ENCODE data around the gene CYB5RL. TPM values are rescaled to one million over a fixed set of nuclear protein-coding genes. Genes with fewer than 3 reads are reported as not detected.

Gene CYB5RL
- total and polyA plus RNA-seq, 2 of the 8 experiments (the other 6 are each of a cell fraction or from before 2014, with no cell fraction given): 13.2 to 14.1 TPM

- Histone ChIP-seq H2BK20ac (ENCODE audit: low read length) (no peak overlapping the region), H2BK5ac (ENCODE audit: low read depth, low read length) (no peak overlapping the region), H3K23ac (ENCODE audit: insufficient read length) (no peak overlapping the region), H3K18ac (ENCODE audit: extremely low read depth, low read length) (no peak overlapping the region), H4K8ac (ENCODE audit: extremely low read depth, insufficient read depth, low read length) (no peak overlapping the region), H3K56ac (replicated peaks; ENCODE audit: insufficient read length, low read depth, low read length) (no peak overlapping the region), H3K79me2 (ENCODE audit: control insufficient read depth in 1 of 2, insufficient read depth in 2 of 2, low read length in 2 of 2) (no peaks in the 10 kb centered on the region), H3K9ac (replicated peaks in 1 of 4; ENCODE audit: extremely low read depth in 1 of 4, low read depth in 3 of 4, low read length in 3 of 4) (no peak overlapping the region), H4K91ac (replicated peaks; ENCODE audit: insufficient read length, low read length) (no peak overlapping the region), H3K4me1 (replicated peaks in 1 of 4; ENCODE audit: control insufficient read depth in 3 of 4, insufficient read depth in 4 of 4, low read length in 3 of 4) (no peaks in the 10 kb centered on the region; a peak in 1 of 7 replicates), H3K27me3 (replicated peaks in 1 of 4; ENCODE audit: control insufficient read depth in 3 of 4, extremely low read depth in 1 of 4, insufficient read depth in 3 of 4, low read length in 3 of 4) (no peaks in the 10 kb centered on the region), H3K23me2 (ENCODE audit: low read depth, low read length) (no peaks in the 10 kb centered on the region; the same call in 1 of the 2 replicates), H4K5ac (ENCODE audit: insufficient read length, low read depth, low read length) (no peak overlapping the region), H2AK5ac (ENCODE audit: low read depth, low read length) (no peak overlapping the region), H4K20me1 (replicated peaks in 1 of 2; ENCODE audit: control insufficient read depth in 1 of 2, insufficient read depth in 2 of 2, low read length in 2 of 2) (no peaks in the 10 kb centered on the region), H3K36me3 (ENCODE audit: control insufficient read depth in 2 of 4, insufficient read depth in 4 of 4, low read length in 3 of 4) (no peaks in the 10 kb centered on the region), H3K4ac (replicated peaks; ENCODE audit: insufficient read length, low read depth, low read length) (no peak overlapping the region), H2BK120ac (replicated peaks; ENCODE audit: low read depth, low read length) (no peak overlapping the region), H3K4me3 (ENCODE audit: extremely low read depth in 1 of 4, insufficient read depth in 2 of 4, low read depth in 3 of 4, low read length in 4 of 4) (no peak overlapping the region), H2BK15ac (ENCODE audit: low read length) (no peak overlapping the region), H3K9me3 (ENCODE audit: insufficient read depth in 2 of 2, low read depth in 1 of 2, low read length in 1 of 2) (no peaks in the 10 kb centered on the region), H3K4me2 (ENCODE audit: insufficient read depth in 1 of 2, low read depth in 2 of 2, low read length in 2 of 2) (no peak overlapping the region), H2AFZ (ENCODE audit: low read length) (no peak overlapping the region), H3K27ac (ENCODE audit: low read depth, low read length) (no peak overlapping the region), H3K79me1 (ENCODE audit: low read depth, low read length) (no peaks in the 10 kb centered on the region; the same call in 1 of the 2 replicates), H3K14ac (ENCODE audit: insufficient read length) (no peak overlapping the region), H2BK12ac (ENCODE audit: low read depth, low read length) (no peak overlapping the region)
- no peak for FAIRE-seq
- POLR2A ChIA-PET (ENCODE audit: partially characterized antibody): no interaction called here
- 95% methylated on average over 3 of the region's 3 CpGs; no CpG with 5 or more reads in 1 of the 2 experiments for WGBS, 2 experiments (ENCODE audit: extremely low coverage in 1 of 2, insufficient coverage in 1 of 2, insufficient read length in 1 of 2, insufficient replicate concordance in 2 of 2, low coverage in 1 of 2, low lambda C conversion rate in 2 of 2, missing lambda C conversion rate in 1 of 2)
- CTCF ChIA-PET (ENCODE audit: partially characterized antibody): interaction anchor here (1.7 kb wide), 1 partner anchor 23 kb away, joined by 6 read pairs; no protein-coding TSS in a partner anchor
- no peak for DNase-seq (ENCODE audit: low read depth in 1 of 2, low spot score in 2 of 2)
- TF ChIP-seq RNF2 (IDR thresholded peaks at IDR 0.05; ENCODE audit: borderline replicate concordance, low read depth, low read length, missing control alignments, poor library complexity, severe bottlenecking) (no peak), BACH1 (IDR thresholded peaks at IDR 0.05; ENCODE audit: low read length) (no peak), SRF (IDR thresholded peaks at IDR 0.05; ENCODE audit: low read depth, low read length) (no peak), CEBPB (IDR thresholded peaks at IDR 0.05; ENCODE audit: low read depth, low read length) (no peak), FOSL1 (IDR thresholded peaks at IDR 0.05; ENCODE audit: insufficient read depth, low read depth, low read length) (no peak), CHD1 (IDR thresholded peaks at IDR 0.05; ENCODE audit: low read depth, low read length) (no peak), ASH2L (IDR thresholded peaks at IDR 0.05; ENCODE audit: low read length) (no peak), MAFK (IDR thresholded peaks at IDR 0.05; ENCODE audit: low read depth, low read length) (no peak), TAF1 (IDR thresholded peaks at IDR 0.05; ENCODE audit: low read depth, low read length) (no peak), SUZ12 (IDR thresholded peaks at IDR 0.05; ENCODE audit: low read length) (no peak), SIRT6 (IDR thresholded peaks at IDR 0.05; ENCODE audit: low read length) (no peak), JUN (IDR thresholded peaks at IDR 0.05; ENCODE audit: low read depth, low read length) (no peak), YY1 (IDR thresholded peaks at IDR 0.05; ENCODE audit: low read depth, low read length) (no peak), POLR2AphosphoS5 (IDR thresholded peaks at IDR 0.05; ENCODE audit: low read depth, low read length) (no peak)
- TF ChIP-seq, protein P1, sequence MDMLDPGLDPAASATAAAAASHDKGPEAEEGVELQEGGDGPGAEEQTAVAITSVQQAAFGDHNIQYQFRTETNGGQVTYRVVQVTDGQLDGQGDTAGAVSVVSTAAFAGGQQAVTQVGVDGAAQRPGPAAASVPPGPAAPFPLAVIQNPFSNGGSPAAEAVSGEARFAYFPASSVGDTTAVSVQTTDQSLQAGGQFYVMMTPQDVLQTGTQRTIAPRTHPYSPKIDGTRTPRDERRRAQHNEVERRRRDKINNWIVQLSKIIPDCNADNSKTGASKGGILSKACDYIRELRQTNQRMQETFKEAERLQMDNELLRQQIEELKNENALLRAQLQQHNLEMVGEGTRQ (IDR thresholded peaks at IDR 0.05; ENCODE audit: low read length): no peak
These were observed 41.8 kb downstream of the CYB5RL start for GRCh38 chr1:54158071-54158470.

All from H1 (cell line).